ENCODE results near the gene TROAP.
"Not testable (repeated sequence)": the region's sequence is repeated elsewhere in the genome, so short reads cannot be mapped to it uniquely, and the experiment has no call there.

TROAP gene

DNA sequence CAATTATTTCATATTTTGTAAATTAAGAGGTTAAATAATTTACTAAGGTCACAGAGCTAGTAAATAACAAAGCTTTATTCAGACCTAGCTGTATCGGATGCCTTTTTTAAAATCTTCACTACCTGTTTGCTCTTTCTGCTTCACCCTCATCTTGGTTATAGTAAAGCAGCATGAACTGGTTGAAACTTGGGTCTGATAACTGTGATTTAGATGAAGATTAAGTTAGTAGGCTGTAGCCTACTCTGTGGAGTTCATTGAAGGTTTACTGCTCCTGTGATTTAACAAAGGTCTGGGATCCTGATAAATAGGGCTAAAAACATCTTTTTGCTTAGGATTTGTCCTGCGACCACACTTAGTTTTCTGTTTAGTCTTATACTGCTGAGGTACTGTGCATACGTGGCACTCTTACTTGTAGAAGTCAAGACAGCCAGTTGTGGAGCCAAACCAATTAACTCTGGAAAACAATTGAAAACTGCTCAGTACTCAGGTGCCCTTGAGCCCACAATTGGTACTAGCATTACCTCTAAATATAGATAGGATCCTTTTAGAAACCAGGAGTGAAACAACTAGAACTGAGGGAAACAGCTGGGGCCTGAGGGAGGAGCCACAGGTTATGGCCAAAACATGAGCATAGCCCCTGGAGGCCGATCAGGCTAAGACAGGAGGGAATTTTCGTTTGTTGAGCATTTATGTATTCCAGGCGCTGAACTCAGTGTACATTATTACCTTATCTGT, 46.5 kb downstream of the TROAP start:
- no peak for DNase-seq

GRCh38 chr12:49370539-49370938, 47.5 kb downstream of the TROAP start:
- no peak for DNase-seq

DNA sequence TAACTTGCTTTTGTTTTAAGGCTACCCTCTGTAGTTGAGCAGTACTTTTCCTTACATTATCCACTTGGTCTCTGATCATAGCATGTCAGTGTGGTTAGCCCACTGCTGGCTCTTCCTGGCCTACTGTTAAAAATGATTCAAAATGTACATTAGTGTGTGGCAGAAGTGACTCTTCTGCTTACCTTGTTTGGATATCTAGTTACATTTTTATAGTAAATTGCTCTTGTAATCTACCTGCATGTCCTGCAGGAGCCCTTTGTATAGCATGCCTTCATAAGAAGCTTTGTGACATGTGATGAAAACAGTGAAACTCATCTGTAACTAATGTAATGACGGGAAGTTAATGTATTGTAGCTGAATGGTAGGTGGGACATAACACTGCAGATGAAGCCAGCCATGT, 52.4 kb downstream of the TROAP start:
- no peak for DNase-seq

GRCh38 chr12:49377386-49377785, 54.3 kb downstream of the TROAP start:
- no peak for DNase-seq

GRCh38 chr12:49380184-49380583, 57.1 kb downstream of the TROAP start:
- not testable (repeated sequence) for DNase-seq
